H1 (cell line): ENCODE data around the gene TP53BP2. TPM values are rescaled to one million over a fixed set of nuclear protein-coding genes. Genes with fewer than 3 reads are reported as not detected.

Experiments used
- BCL11A ChIP-seq, 2 experiments: IDR thresholded peaks; one replicate each; pipeline ENCODE4 v1.6.1; 2011; ENCODE audit warnings: low read depth in 2 of 2, low read length in 2 of 2, mild to moderate bottlenecking in 2 of 2
- CHD7 ChIP-seq: fragments of 300-600 bp; sonication (generic); IDR thresholded peaks from 2 replicates; pipeline ENCODE4 v1.7.1; 2012; ENCODE audit warnings: low read length, moderate library complexity, mild to moderate bottlenecking, inconsistent platforms; ENCODE audit not compliant: insufficient replicate concordance
- E2F6 ChIP-seq: IDR thresholded peaks from 2 replicates; pipeline ENCODE4 v1.6.1; 2012; ENCODE audit warnings: inconsistent platforms
- EZH2 ChIP-seq: fragments of 200-600 bp; sonication (generic); IDR thresholded peaks from 2 replicates; pipeline ENCODE4 v1.7.1; 2012; ENCODE audit warnings: low read depth, mild to moderate bottlenecking, moderate library complexity, low read length, inconsistent platforms; ENCODE audit not compliant: severe bottlenecking
- SP1 ChIP-seq: IDR thresholded peaks from 2 replicates; pipeline ENCODE4 v1.6.1; 2011; ENCODE audit warnings: low read depth, low read length
- SP2 ChIP-seq: IDR thresholded peaks from 2 replicates; pipeline ENCODE4 v1.6.1; 2012; ENCODE audit warnings: mild to moderate bottlenecking, low read length, inconsistent platforms
- TBP ChIP-seq: IDR thresholded peaks from 2 replicates; pipeline ENCODE4 v1.6.1; 2011; ENCODE audit warnings: low read depth, low read length, improper control_type of control experiment
- TEAD4 ChIP-seq: IDR thresholded peaks from 2 replicates; pipeline ENCODE4 v1.6.1; 2012; ENCODE audit warnings: low read depth, low read length, inconsistent platforms, mixed read lengths
- ZNF274 ChIP-seq: IDR thresholded peaks from 2 replicates; pipeline ENCODE4 v1.7.0; 2012; ENCODE audit warnings: low read length, borderline replicate concordance; ENCODE audit errors: extremely low read depth
- polyA plus RNA-seq, 7 experiments: library from polyadenylated mRNA; depleted of rRNA in 3 of 7; stranded (reverse) in 5 of 7; unstranded in 2 of 7; fragments of >200 nt in 5 of 7; fragments of 200-250 nt in 2 of 7; gene quantifications; 1 replicate in 5 of 7; 2 replicates in 1 of 7; 4 replicates in 1 of 7; pipeline versions ENCODE4 v1.2.1 to v1.2.3, GENCODE V29; 2011 to 2013; ENCODE audit warnings: missing spikeins in 2 of 7, mixed read lengths in 2 of 7
- total RNA-seq: library from RNA; stranded (reverse); fragmentation: NEBNext Ultra II Directional; extraction: Animal tissue kit (Norgen Biotek cat#: 25700); gene quantifications from 2 replicates; pipeline ENCODE4 v1.2.1, GENCODE V29; 2021

The TP53BP2 gene
- total and polyA plus RNA-seq, 2 of the 8 experiments (the other 6 are each of a cell fraction or from before 2014, with no cell fraction given), result 18.0 to 38.7 TPM

- TF ChIP-seq BCL11A (IDR thresholded peaks at IDR 0.05; ENCODE audit: low read depth in 2 of 2, low read length in 2 of 2) (no peak), SP1 (no peak), SP2 (no peak), CHD7 (no peak), EZH2 (no peak), ZNF274 (no peak), E2F6 (no peak), TEAD4 (no peak), TBP (no peak)
- TF ChIP-seq, all 59 proteins: peak for 0
Observed at GRCh38 chr1:223731133-223731770, 114.5 kb downstream of the TP53BP2 start (continued).
